Astrocyte (in vitro differentiated cells and primary cell): ENCODE results near the gene STAB2. TPM values are rescaled to one million over a fixed set of nuclear protein-coding genes. Genes with fewer than 3 reads are reported as not detected.
A peak's percentile ranks its signal among the peaks of the same experiment; 100 is the strongest.

Experiments used
- DNase-seq: peaks from one replicate; pipeline ENCODE4 v3.0.0-alpha.2; 2010; ENCODE audit warnings: low read depth
- FAIRE-seq: peaks from 2 replicates; lab custom pipeline; 2011; peaks lifted over from hg19 to GRCh38; lab: Jason Lieb, UNC
- H2AFZ ChIP-seq: 2 replicates; pipeline ENCODE4 v1.6.0; 2012; ENCODE audit warnings: low read depth, low read length, inconsistent platforms
- H3K27ac ChIP-seq: 2 replicates; pipeline ENCODE4 v1.5.1; 2011; ENCODE audit warnings: low read depth, low read length, inconsistent platforms
- H3K27me3 ChIP-seq: 2 replicates; pipeline ENCODE4 v1.6.0; 2011; ENCODE audit warnings: low read length, inconsistent platforms; ENCODE audit not compliant: insufficient read depth
- H3K36me3 ChIP-seq: 2 replicates; pipeline ENCODE4 v1.5.1; 2011; ENCODE audit warnings: low read length, inconsistent platforms; ENCODE audit not compliant: insufficient read depth
- H3K4me1 ChIP-seq: 2 replicates; pipeline ENCODE4 v1.5.1; 2011; ENCODE audit warnings: low read length, inconsistent platforms; ENCODE audit not compliant: insufficient read depth
- H3K4me2 ChIP-seq: 2 replicates; pipeline ENCODE4 v1.6.0; 2012; ENCODE audit warnings: low read length, inconsistent platforms
- H3K4me3 ChIP-seq: 2 replicates; pipeline ENCODE4 v1.5.1; 2011; ENCODE audit warnings: low read depth, mild to moderate bottlenecking, low read length, inconsistent platforms; ENCODE audit not compliant: insufficient read depth
- H3K79me2 ChIP-seq: 2 replicates; pipeline ENCODE4 v1.6.0; 2012; ENCODE audit warnings: mild to moderate bottlenecking, low read length, inconsistent platforms; ENCODE audit not compliant: insufficient read depth
- H3K9ac ChIP-seq: 2 replicates; pipeline ENCODE4 v1.6.0; 2012; ENCODE audit warnings: mild to moderate bottlenecking, low read length, inconsistent platforms
- H3K9me3 ChIP-seq: 2 replicates; pipeline ENCODE4 v1.5.1; 2012; ENCODE audit warnings: low read depth, mild to moderate bottlenecking, low read length, inconsistent platforms; ENCODE audit not compliant: insufficient read depth
- H4K20me1 ChIP-seq: 2 replicates; pipeline ENCODE4 v1.6.0; 2012; ENCODE audit warnings: low read length, inconsistent platforms; ENCODE audit not compliant: insufficient read depth
- H3K27ac Mint-ChIP-seq: one replicate; pipeline ENCODE4 v1.8.0; 2021; ENCODE audit warnings: mild to moderate bottlenecking, mixed read lengths; ENCODE audit not compliant: unreplicated experiment
- H3K27me3 Mint-ChIP-seq: one replicate; pipeline ENCODE4 v1.8.0; 2021; ENCODE audit warnings: low read depth, mixed read lengths; ENCODE audit not compliant: unreplicated experiment
- H3K36me3 Mint-ChIP-seq: one replicate; pipeline ENCODE4 v1.8.0; 2021; ENCODE audit warnings: low read depth, mixed read lengths; ENCODE audit not compliant: unreplicated experiment
- H3K4me1 Mint-ChIP-seq: one replicate; pipeline ENCODE4 v1.8.0; 2021; ENCODE audit warnings: low read depth, mixed read lengths; ENCODE audit not compliant: unreplicated experiment
- H3K4me3 Mint-ChIP-seq: one replicate; pipeline ENCODE4 v1.8.0; 2021; ENCODE audit warnings: mild to moderate bottlenecking, moderate library complexity, mixed read lengths; ENCODE audit not compliant: unreplicated experiment
- H3K9me3 Mint-ChIP-seq: one replicate; pipeline ENCODE4 v1.8.0; 2021; ENCODE audit warnings: mild to moderate bottlenecking, mixed read lengths; ENCODE audit not compliant: unreplicated experiment
- CTCF ChIP-seq: IDR thresholded peaks from 2 replicates; pipeline ENCODE4 v1.5.1; 2011; ENCODE audit warnings: low read depth, mild to moderate bottlenecking, inconsistent platforms, low read length, moderate library complexity; ENCODE audit not compliant: insufficient read depth
- EZH2 ChIP-seq: IDR thresholded peaks from 2 replicates; pipeline ENCODE4 v1.6.1; 2012; ENCODE audit warnings: mild to moderate bottlenecking, low read length, inconsistent platforms; ENCODE audit not compliant: insufficient read depth
- total RNA-seq: library from RNA; stranded (reverse); gene quantifications from 2 replicates; pipeline ENCODE4 v1.2.1, GENCODE V29; 2021

STAB2 gene
- total RNA-seq, 1 donor from 2014 or later = not detected

GRCh38 chr12:103679421-103680170 is 92.5 kb downstream of the STAB2 start:
- Histone ChIP-seq H3K4me2 (no peak overlapping the region), H4K20me1 (no peaks in the 10 kb centered on the region), H3K4me3 (no peak overlapping the region), H3K79me2 (no peaks in the 10 kb centered on the region), H3K9ac (no peak overlapping the region), H3K36me3 (no peaks in the 10 kb centered on the region), H3K27ac (no peak overlapping the region), H3K27me3 (peaks cover 5% of the 10 kb centered on the region), H3K9me3 (no peaks in the 10 kb centered on the region), H2AFZ (no peak overlapping the region), H3K4me1 (no peaks in the 10 kb centered on the region)
- Mint-ChIP-seq H3K27ac (no peak overlapping the region), H3K27me3 (peaks cover 16% of the 10 kb centered on the region), H3K9me3 (peaks cover 2% of the 10 kb centered on the region), H3K4me1 (no peaks in the 10 kb centered on the region), H3K36me3 (no peaks in the 10 kb centered on the region), H3K4me3 (no peak overlapping the region)
- DNase-seq (no peak), FAIRE-seq (no peak)
- no peak for TF ChIP-seq CTCF
- TF ChIP-seq EZH2 = no peak

DNA sequence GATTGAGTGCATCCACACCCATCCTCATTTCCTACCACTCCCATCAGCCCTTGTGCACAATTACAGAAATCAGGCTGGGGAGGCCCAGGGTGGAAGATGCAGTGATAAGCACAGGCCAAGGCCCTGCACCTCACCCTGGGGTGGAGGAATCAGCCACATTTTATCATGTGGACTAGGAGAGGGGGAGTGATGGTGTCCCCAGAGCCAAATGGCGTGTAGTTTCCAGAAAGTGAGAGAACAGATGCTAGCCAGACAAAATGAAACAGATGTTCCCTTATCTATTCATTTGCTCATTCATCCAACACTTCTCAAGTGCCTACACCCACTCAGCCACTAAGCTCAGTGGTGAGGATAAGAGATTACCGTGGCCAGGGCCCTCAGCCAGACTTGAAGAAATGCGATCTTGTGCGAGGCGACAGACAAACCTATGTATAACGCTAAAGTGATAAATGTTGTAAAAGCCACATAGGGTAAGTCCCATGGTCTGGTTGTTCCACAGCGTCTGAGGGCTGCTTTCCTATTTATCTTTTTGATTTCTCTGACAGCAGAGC is 93.6 kb downstream of the STAB2 start:
- no peak for TF ChIP-seq EZH2
- TF ChIP-seq CTCF = no peak
- no peaks in the 10 kb centered on the region for H3K4me1 ChIP-seq
- Mint-ChIP-seq H3K4me1 (no peaks in the 10 kb centered on the region), H3K27ac (no peak overlapping the region), H3K36me3 (no peaks in the 10 kb centered on the region), H3K27me3 (peaks cover 16% of the 10 kb centered on the region), H3K9me3 (peaks cover 2% of the 10 kb centered on the region), H3K4me3 (no peak overlapping the region)
- no peaks in the 10 kb centered on the region for H3K9me3 ChIP-seq
- no peak overlapping the region for H3K27ac ChIP-seq
- H3K4me2 ChIP-seq = no peak overlapping the region
- no peaks in the 10 kb centered on the region for H3K79me2 ChIP-seq
- peaks cover 5% of the 10 kb centered on the region for H3K27me3 ChIP-seq
- no peaks in the 10 kb centered on the region for H3K36me3 ChIP-seq
- FAIRE-seq (no peak), DNase-seq (peak; percentile 98)
- H2AFZ ChIP-seq = no peak overlapping the region
- no peak overlapping the region for H3K9ac ChIP-seq
- H4K20me1 ChIP-seq = no peaks in the 10 kb centered on the region
- H3K4me3 ChIP-seq = no peak overlapping the region

- no peaks in the 10 kb centered on the region for H3K9me3 ChIP-seq
- H3K27ac Mint-ChIP-seq = no peak overlapping the region
- H3K4me2 ChIP-seq = no peak overlapping the region
- no peak for DNase-seq
- H3K4me1 ChIP-seq = no peaks in the 10 kb centered on the region
- no peaks in the 10 kb centered on the region for H3K4me1 Mint-ChIP-seq
- no peaks in the 10 kb centered on the region for H3K36me3 Mint-ChIP-seq
- H3K27ac ChIP-seq = no peak overlapping the region
- H3K9ac ChIP-seq = no peak overlapping the region
- peaks cover 3% of the 10 kb centered on the region for H3K27me3 ChIP-seq
- no peaks in the 10 kb centered on the region for H3K36me3 ChIP-seq
- no peak for FAIRE-seq
- H3K9me3 Mint-ChIP-seq = peaks cover 2% of the 10 kb centered on the region
- H3K4me3 Mint-ChIP-seq = no peak overlapping the region
- TF ChIP-seq CTCF (no peak), EZH2 (no peak)
- H3K79me2 ChIP-seq = no peaks in the 10 kb centered on the region
- peaks cover 8% of the 10 kb centered on the region for H3K27me3 Mint-ChIP-seq
- no peaks in the 10 kb centered on the region for H4K20me1 ChIP-seq
- H2AFZ ChIP-seq = no peak overlapping the region
- no peak overlapping the region for H3K4me3 ChIP-seq
These were observed 99.0 kb downstream of the STAB2 start for GRCh38 chr12:103686026-103686425.
